NK-92 treated with Interleukin-12 subunit alpha and Interleukin-12 subunit beta, amount 100 ng/mL, for 24 hours (cell line): ENCODE measurements around the gene CCDC122.
"Not testable (repeated sequence)": the region's sequence is repeated elsewhere in the genome, so short reads cannot be mapped to it uniquely, and the experiment has no call there.

ENCODE experiments used
- DNase-seq: peaks from one replicate; lab custom pipeline; 2025; lab: John Stamatoyannopoulos, UW

The CCDC122 gene

GRCh38 chr13:43876366-43876765 is 3.2 kb downstream of the CCDC122 start:
- DNase-seq, result no peak

- no peak for DNase-seq
These were observed 4.9 kb downstream of the CCDC122 start for GRCh38 chr13:43874504-43875092.

- no peak for DNase-seq
These were observed 7.4 kb downstream of the CCDC122 start for GRCh38 chr13:43872181-43872580.

- no peak for DNase-seq
These were observed 13.6 kb downstream of the CCDC122 start for GRCh38 chr13:43865892-43866291.

GRCh38 chr13:43864921-43865320 is 14.6 kb downstream of the CCDC122 start:
- DNase-seq, result no peak

- no peak for DNase-seq
These were observed 17.7 kb downstream of the CCDC122 start for GRCh38 chr13:43861863-43862262.

- no peak for DNase-seq
These were observed 26.6 kb downstream of the CCDC122 start for GRCh38 chr13:43852923-43853404.

- DNase-seq, result no peak
These were observed 28.7 kb downstream of the CCDC122 start for GRCh38 chr13:43850873-43851272.

- no peak for DNase-seq
These were observed 31.4 kb downstream of the CCDC122 start for GRCh38 chr13:43848001-43848649.

- no peak for DNase-seq
These were observed 32.9 kb downstream of the CCDC122 start for GRCh38 chr13:43846496-43847158.

- no peak for DNase-seq
These were observed 40.6 kb downstream of the CCDC122 start for GRCh38 chr13:43838909-43839308.

- no peak for DNase-seq
These were observed 43.8 kb downstream of the CCDC122 start for GRCh38 chr13:43835701-43836100.

- DNase-seq, result no peak
These were observed 48.5 kb downstream of the CCDC122 start for GRCh38 chr13:43831088-43831487.

- DNase-seq, result no peak
These were observed 49.1 kb downstream of the CCDC122 start for GRCh38 chr13:43830497-43830881.

GRCh38 chr13:43824656-43825055 is 54.9 kb downstream of the CCDC122 start:
- not testable (repeated sequence) for DNase-seq

GRCh38 chr13:43822969-43823368 is 56.6 kb downstream of the CCDC122 start:
- no peak for DNase-seq

- DNase-seq, result no peak
These were observed 63.1 kb downstream of the CCDC122 start for GRCh38 chr13:43816401-43816889.

- no peak for DNase-seq
These were observed 64.3 kb downstream of the CCDC122 start for GRCh38 chr13:43815204-43815603.

GRCh38 chr13:43808676-43809075 is 70.9 kb downstream of the CCDC122 start:
- no peak for DNase-seq

- no peak for DNase-seq
These were observed 73.8 kb downstream of the CCDC122 start for GRCh38 chr13:43805681-43806128.

- DNase-seq, result no peak
These were observed 74.5 kb downstream of the CCDC122 start for GRCh38 chr13:43805071-43805468.

GRCh38 chr13:43804461-43805070 is 75.0 kb downstream of the CCDC122 start:
- no peak for DNase-seq

- no peak for DNase-seq
These were observed 77.0 kb downstream of the CCDC122 start for GRCh38 chr13:43802511-43802910.
